HepG2 (cell line): Measurements from ENCODE around the gene COMMD2. TPM values are rescaled to one million over a fixed set of nuclear protein-coding genes. Genes with fewer than 3 reads are reported as not detected.

Experiments
- ATAC-seq: fragments of 200-7000 bp; cut with Tn5 transposase; 3 replicates; pipeline ENCODE4 v1.9.1; 2020; ENCODE audit warnings: mild to moderate bottlenecking, moderate library complexity
- BruUV-seq: library from RNA; stranded (reverse); fragments of 400-500 nt; replicated peaks from 2 replicates; lab custom pipeline; 2021; lab: Mats Ljungman, UMichigan
- CTCF ChIA-PET: fragments of 300-600 bp; formaldehyde crosslinking; extraction: SDS; loops from one replicate; lab custom pipeline; 2021; ENCODE audit warnings: low total read pairs, inconsistent platforms, low intra/inter-chr PET ratio; lab: Yijun Ruan, JAX
- POLR2A ChIA-PET: fragments of 350-600 bp; sonication (Branson Sonifier 250); formaldehyde crosslinking; loops from one replicate; lab custom pipeline; 2020; ENCODE audit warnings: antibody characterized with exemption, inconsistent platforms; lab: Yijun Ruan, JAX
- DNase-seq: peaks from one replicate; pipeline ENCODE4 v3.0.0-alpha.2; 2015; ENCODE audit warnings: low spot score
- FAIRE-seq: peaks from 3 replicates; lab custom pipeline; 2011; peaks lifted over from hg19 to GRCh38; lab: Jason Lieb, UNC
- H2AFZ ChIP-seq: one replicate; pipeline ENCODE4 v1.6.1; 2011; ENCODE audit warnings: low read length, inconsistent platforms
- H3K27ac ChIP-seq: fragments of 300-600 bp; 3 replicates; pipeline ENCODE4 v1.8.0; 2011; ENCODE audit warnings: mixed run types, mild to moderate bottlenecking, mixed read lengths, low read length, inconsistent platforms; ENCODE audit not compliant: insufficient read depth; ENCODE audit errors: extremely low read length
- H3K27me3 ChIP-seq, 2 experiments: fragments of 200-600 bp in 1 of 2; 2 replicates in 1 of 2; 3 replicates in 1 of 2; pipeline versions ENCODE4 v1.6.0 to v1.8.0; 2011; ENCODE audit warnings: low read length in 2 of 2, mild to moderate bottlenecking in 2 of 2, moderate library complexity in 2 of 2, inconsistent platforms in 1 of 2; ENCODE audit not compliant: insufficient read depth in 2 of 2, control insufficient read depth in 1 of 2
- H3K36me3 ChIP-seq, 2 experiments: fragments of 200-600 bp in 1 of 2; replicated peaks in 1 of 2; 2 replicates in 1 of 2; 3 replicates in 1 of 2; pipeline versions ENCODE4 v1.5.1 to v1.8.0; 2011; ENCODE audit warnings: low read length in 2 of 2, inconsistent platforms in 1 of 2; ENCODE audit not compliant: insufficient read depth in 2 of 2, control insufficient read depth in 1 of 2
- H3K4me1 ChIP-seq: 2 replicates; pipeline ENCODE4 v1.5.1; 2012; ENCODE audit warnings: low read length, inconsistent platforms; ENCODE audit not compliant: insufficient read depth
- H3K4me2 ChIP-seq: 2 replicates; pipeline ENCODE4 v1.6.0; 2011; ENCODE audit warnings: low read depth, low read length, inconsistent platforms
- H3K4me3 ChIP-seq, 3 experiments: fragments of 200-600 bp in 1 of 3; sonication (generic), shearing (Covaris generic) in 1 of 3; replicated peaks in 1 of 3; 2 replicates each; pipeline ENCODE4 v1.5.1; 2011 to 2016; ENCODE audit warnings: low read length in 3 of 3, inconsistent platforms in 2 of 3, low read depth in 2 of 3, mild to moderate bottlenecking in 2 of 3, control low read depth in 1 of 3, mixed read lengths in 1 of 3; ENCODE audit not compliant: insufficient read depth in 1 of 3
- H3K79me2 ChIP-seq: one replicate; pipeline ENCODE4 v1.6.1; 2011; ENCODE audit warnings: low read length, inconsistent platforms; ENCODE audit not compliant: insufficient read depth
- H3K9ac ChIP-seq: 2 replicates; pipeline ENCODE4 v1.6.0; 2011; ENCODE audit warnings: mild to moderate bottlenecking, low read depth, low read length, inconsistent platforms; ENCODE audit not compliant: insufficient read depth
- H3K9me3 ChIP-seq: 2 replicates; pipeline ENCODE4 v1.5.1; 2012; ENCODE audit warnings: mild to moderate bottlenecking, low read length
- H4K20me1 ChIP-seq: 2 replicates; pipeline ENCODE4 v1.6.0; 2011; ENCODE audit warnings: inconsistent platforms, mild to moderate bottlenecking, low read length, moderate library complexity; ENCODE audit not compliant: insufficient read depth
- GPBP1L1 ChIP-seq: sonication (generic); formaldehyde crosslinking; IDR thresholded peaks from 2 replicates; pipeline ENCODE4 v1.5.0; 2020; ENCODE audit warnings: mild to moderate bottlenecking, missing genetic modification reagents
- HNRNPH1 ChIP-seq: fragments of 200-400 bp; formaldehyde crosslinking; optimal IDR thresholded peaks from 2 replicates; pipeline ENCODE3; 2017; ENCODE audit warnings: mild to moderate bottlenecking, low read depth, low read length
- KIAA2018 ChIP-seq: sonication (generic); formaldehyde crosslinking; IDR thresholded peaks from 2 replicates; pipeline ENCODE4 v1.5.0; 2020; ENCODE audit warnings: mild to moderate bottlenecking, missing genetic modification reagents, borderline replicate concordance
- KLF9 ChIP-seq: IDR thresholded peaks from 2 replicates; pipeline ENCODE4 v1.6.1; 2016; ENCODE audit warnings: low read depth
- SNAPC2 ChIP-seq: sonication (generic); formaldehyde crosslinking; IDR thresholded peaks from 2 replicates; pipeline ENCODE4 v1.8.1; 2022; ENCODE audit warnings: mild to moderate bottlenecking, missing genetic modification reagents
- ZBTB7A ChIP-seq: sonication (generic); formaldehyde crosslinking; IDR thresholded peaks from 2 replicates; pipeline ENCODE4 v1.8.0; 2022; ENCODE audit warnings: mild to moderate bottlenecking, missing genetic modification reagents
- ZNF75D ChIP-seq: sonication (generic); formaldehyde crosslinking; IDR thresholded peaks from 2 replicates; pipeline ENCODE4 v1.8.1; 2023; ENCODE audit warnings: missing genetic modification reagents, mild to moderate bottlenecking, borderline replicate concordance
- ZSCAN20 ChIP-seq: sonication (generic); formaldehyde crosslinking; IDR thresholded peaks from 2 replicates; pipeline ENCODE4 v1.4.0; 2020; ENCODE audit warnings: missing genetic modification reagents, mild to moderate bottlenecking, borderline replicate concordance
- WGBS: methylation state at CpG from one replicate; pipeline ENCODE4 v1.1.6; 2017; ENCODE audit warnings: low lambda C conversion rate; 5-methylcytosine and 5-hydroxymethylcytosine counted together
- in situ Hi-C: cut with HindIII; loops from 2 replicates; pipeline ENCODE4 v1.10.0; 2017; ENCODE audit warnings: low pct_unique_long_range_greater_than_20kb; ENCODE audit not compliant: extremely low pct_ligation_motif_present
- intact Hi-C: fragments of 100-400 bp; cut with micrococcal nuclease; formaldehyde crosslinking; loops from one replicate; pipeline ENCODE4 v1.10.0; 2022; ENCODE audit not compliant: unreplicated experiment
- polyA plus RNA-seq, 8 experiments: library from polyadenylated mRNA; depleted of rRNA in 3 of 8; stranded (reverse) in 7 of 8; unstranded in 1 of 8; fragments of >200 nt; fragmentation: Illumina TruSeq in 4 of 8; extraction: Trizol in 4 of 8; gene quantifications; 2 replicates each; pipeline versions ENCODE4 v1.2.1 to v1.2.3, GENCODE V29; 2011 to 2016; ENCODE audit warnings: low read depth in 4 of 8, missing spikeins in 1 of 8, mixed read lengths in 1 of 8; ENCODE audit not compliant: insufficient read depth in 1 of 8
- total RNA-seq, 5 experiments: library from RNA; depleted of rRNA; stranded (reverse); fragments of >200 nt; fragmentation: Illumina TruSeq; extraction: Trizol; gene quantifications; 2 replicates each; pipeline ENCODE4 v1.2.3, GENCODE V29; 2016; ENCODE audit warnings: low read depth in 1 of 5

COMMD2 gene
- total and polyA plus RNA-seq, 2 of the 13 experiments (the other 11 are each of a cell fraction or from before 2014, with no cell fraction given), result 33.0 to 57.6 TPM

GRCh38 chr3:149776170-149776569 is 23.9 kb upstream of the COMMD2 start (continued):
- no peak for TF ChIP-seq KIAA2018 (CRISPR knock-in tag)
- TF ChIP-seq ZBTB7A (CRISPR knock-in tag), result no peak
- TF ChIP-seq HNRNPH1, result no peak

- Histone ChIP-seq H3K36me3 (no peaks in the 10 kb centered on the region), H3K79me2 (no peaks in the 10 kb centered on the region), H3K9ac (no peak overlapping the region), H3K4me1 (peaks cover 9% of the 10 kb centered on the region), H4K20me1 (no peaks in the 10 kb centered on the region), H3K9me3 (no peaks in the 10 kb centered on the region), H3K4me3 (no peak overlapping the region), H3K27me3 (0 out of 5 replicates have a peak, but pooled peaks cover 0 to 9% of the 10 kb centered on the region in 2 experiments), H3K27ac (no peak overlapping the region), H3K4me2 (no peak overlapping the region), H2AFZ (no peak overlapping the region)
- 68% methylated on average over 2 of the region's 2 CpGs for WGBS
- FAIRE-seq (no peak), DNase-seq (no peak), ATAC-seq (no peak)
- ChIA-PET CTCF (no interaction called here), POLR2A (no interaction called here)
- in situ Hi-C loops (loop anchor here (5.0 kb wide), 1 partner anchor 261 kb away; no protein-coding TSS in a partner anchor), intact Hi-C loops (loop anchor here (5.0 kb wide), 1 partner anchor 261 kb away; no protein-coding TSS in a partner anchor)
- BruUV-seq, result no TSS peak
- TF ChIP-seq KLF9 (CRISPR knock-in tag), result no peak
- no peak for TF ChIP-seq ZSCAN20 (CRISPR knock-in tag)
- TF ChIP-seq ZNF75D, result no peak
- TF ChIP-seq GPBP1L1, result no peak
- TF ChIP-seq SNAPC2 (CRISPR knock-in tag), result no peak
These were observed 20.6 kb upstream of the COMMD2 start for GRCh38 chr3:149772861-149773260.
